GM23338 (cell line): Measurements from ENCODE around the gene TMEM33. TPM values are rescaled to one million over a fixed set of nuclear protein-coding genes. Genes with fewer than 3 reads are reported as not detected.

Experiments used
- ATAC-seq: fragments of 200-7000 bp; cut with Tn5 transposase; 3 replicates; pipeline ENCODE4 v1.9.1; 2020
- DNase-seq: peaks from one replicate; pipeline ENCODE4 v3.0.0-alpha.2; 2015; ENCODE audit warnings: low spot score
- H2AFZ ChIP-seq: fragments of 200-600 bp; sonication (generic); 2 replicates; pipeline ENCODE4 v1.8.0; 2016; ENCODE audit warnings: antibody characterized with exemption, mild to moderate bottlenecking, moderate library complexity
- H3F3A ChIP-seq: fragments of 200-600 bp; sonication (generic); replicated peaks from 2 replicates; pipeline ENCODE4 v1.8.0; 2017; ENCODE audit warnings: antibody characterized with exemption, mixed run types, low read depth
- H3K27ac ChIP-seq: fragments of 200-600 bp; sonication (generic); 2 replicates; pipeline ENCODE4 v1.6.1; 2016; ENCODE audit warnings: low read depth
- H3K27me3 ChIP-seq: fragments of 200-600 bp; sonication (generic); 2 replicates; pipeline ENCODE4 v1.8.0; 2016; ENCODE audit warnings: mild to moderate bottlenecking, mixed run types, moderate library complexity; ENCODE audit not compliant: insufficient read depth
- H3K36me3 ChIP-seq: fragments of 200-600 bp; sonication (generic); 2 replicates; pipeline ENCODE4 v1.8.0; 2016; ENCODE audit warnings: mild to moderate bottlenecking; ENCODE audit not compliant: insufficient read depth
- H3K4me1 ChIP-seq: fragments of 200-600 bp; sonication (generic); 2 replicates; pipeline ENCODE4 v1.8.0; 2016; ENCODE audit warnings: mild to moderate bottlenecking, moderate library complexity; ENCODE audit not compliant: insufficient read depth
- H3K4me2 ChIP-seq: fragments of 200-600 bp; sonication (generic); 2 replicates; pipeline ENCODE4 v1.7.1; 2017; ENCODE audit warnings: mixed run types
- H3K4me3 ChIP-seq: fragments of 200-600 bp; sonication (generic); 2 replicates; pipeline ENCODE4 v1.6.1; 2016; ENCODE audit warnings: mixed run types
- H3K79me2 ChIP-seq: fragments of 200-600 bp; sonication (generic); replicated peaks from 2 replicates; pipeline ENCODE4 v1.8.0; 2017; ENCODE audit warnings: mild to moderate bottlenecking; ENCODE audit not compliant: insufficient read depth
- H3K9me2 ChIP-seq: fragments of 200-600 bp; sonication (generic); 2 replicates; pipeline ENCODE4 v1.8.0; 2017; ENCODE audit not compliant: insufficient read depth
- H4K20me1 ChIP-seq: fragments of 200-600 bp; sonication (generic); replicated peaks from 2 replicates; pipeline ENCODE4 v1.8.0; 2017; ENCODE audit warnings: mild to moderate bottlenecking; ENCODE audit not compliant: insufficient read depth
- H3K27ac Mint-ChIP-seq: 2 replicates; pipeline ENCODE4 v1.8.0; 2020; ENCODE audit warnings: inconsistent platforms, mild to moderate bottlenecking, moderate library complexity, mixed read lengths
- H3K27me3 Mint-ChIP-seq: 3 replicates; pipeline ENCODE4 v1.8.0; 2022; ENCODE audit warnings: low read depth, mild to moderate bottlenecking, moderate library complexity, mixed read lengths, inconsistent platforms; ENCODE audit not compliant: insufficient read depth, poor library complexity
- H3K36me3 Mint-ChIP-seq: 3 replicates; pipeline ENCODE4 v1.8.0; 2021; ENCODE audit warnings: low read depth, mild to moderate bottlenecking, inconsistent platforms, moderate library complexity, mixed read lengths
- H3K4me1 Mint-ChIP-seq: 3 replicates; pipeline ENCODE4 v1.8.0; 2020; ENCODE audit warnings: mild to moderate bottlenecking, inconsistent platforms, mixed read lengths
- H3K4me3 Mint-ChIP-seq: 3 replicates; pipeline ENCODE4 v1.8.0; 2021; ENCODE audit warnings: moderate library complexity, mild to moderate bottlenecking, inconsistent platforms, mixed read lengths
- H3K9me3 Mint-ChIP-seq: 3 replicates; pipeline ENCODE4 v1.8.0; 2020; ENCODE audit warnings: moderate library complexity, mild to moderate bottlenecking, inconsistent platforms, mixed read lengths
- CREB1 ChIP-seq: fragments of 250-450 bp; sonication (Bioruptor Pico); IDR thresholded peaks from 2 replicates; pipeline ENCODE4 v1.5.0; 2020; ENCODE audit warnings: low read depth, mild to moderate bottlenecking, moderate library complexity
- EZH2 ChIP-seq: fragments of 200-600 bp; sonication (generic); IDR thresholded peaks from one replicate; pipeline ENCODE4 v1.8.0; 2017; ENCODE audit warnings: antibody characterized with exemption, mild to moderate bottlenecking, low read depth; ENCODE audit not compliant: unreplicated experiment
- EZH2phosphoT487 ChIP-seq: fragments of 200-600 bp; sonication (generic); IDR thresholded peaks from one replicate; pipeline ENCODE4 v1.8.1; 2018; ENCODE audit warnings: antibody characterized with exemption; ENCODE audit not compliant: unreplicated experiment
- JUNB ChIP-seq: IDR thresholded peaks from one replicate; pipeline ENCODE4 v1.6.1; 2016; ENCODE audit warnings: antibody characterized with exemption; ENCODE audit not compliant: unreplicated experiment
- NANOG ChIP-seq: IDR thresholded peaks from 2 replicates; pipeline ENCODE4 v1.6.1; 2016; ENCODE audit warnings: antibody characterized with exemption, borderline replicate concordance
- POLR2AphosphoS5 ChIP-seq: IDR thresholded peaks from 2 replicates; pipeline ENCODE4 v1.6.1; 2016; ENCODE audit warnings: antibody characterized with exemption, low read depth
- STAT1 ChIP-seq: IDR thresholded peaks from one replicate; pipeline ENCODE4 v1.6.1; 2016; ENCODE audit warnings: antibody characterized with exemption; ENCODE audit not compliant: unreplicated experiment
- ZNF114 ChIP-seq: fragments of 250-450 bp; sonication (Bioruptor Pico); IDR thresholded peaks from 2 replicates; pipeline ENCODE4 v1.5.0; 2020; ENCODE audit warnings: mild to moderate bottlenecking, moderate library complexity
- ZNF331 ChIP-seq: fragments of 250-450 bp; sonication (Bioruptor Pico); IDR thresholded peaks from 2 replicates; pipeline ENCODE4 v1.5.0; 2020; ENCODE audit warnings: low read depth, mild to moderate bottlenecking, moderate library complexity
- polyA plus RNA-seq: library from polyadenylated mRNA; unstranded; fragments of >200 nt; fragmentation: Nextera tagmentation; extraction: Ambion mirVana; gene quantifications from 2 replicates; pipeline ENCODE4 v1.2.1, GENCODE V29; 2016
- total RNA-seq: library from RNA; depleted of rRNA; stranded (reverse); fragments of >200 nt; shearing (Covaris generic); gene quantifications from 2 replicates; pipeline ENCODE4 v1.2.3, GENCODE V29; 2014
- TF ChIP-seq, protein P1 (sequence below), 2 experiments: fragments of 200-600 bp in 1 of 2; sonication (generic) in 1 of 2; conservative IDR thresholded peaks; 2 replicates each; pipeline versions ENCODE4 v1.5.1 to v1.6.1; 2016 to 2017; ENCODE audit warnings: antibody characterized with exemption in 2 of 2, low read depth in 2 of 2, mild to moderate bottlenecking in 2 of 2, moderate library complexity in 1 of 2
- TF ChIP-seq, protein P2 (sequence below): fragments of 250-450 bp; sonication (Bioruptor Pico); IDR thresholded peaks from 2 replicates; pipeline ENCODE4 v1.5.0; 2020; ENCODE audit warnings: mild to moderate bottlenecking, moderate library complexity
- TF ChIP-seq, protein P3 (sequence below): IDR thresholded peaks from one replicate; pipeline ENCODE4 v1.6.1; 2018; ENCODE audit warnings: antibody characterized with exemption; ENCODE audit not compliant: unreplicated experiment
- TF ChIP-seq, protein P4 (sequence below): IDR thresholded peaks from 2 replicates; pipeline ENCODE4 v1.6.1; 2016; ENCODE audit warnings: antibody characterized with exemption

Gene TMEM33
- total and polyA plus RNA-seq, 2 experiments from 2014 or later = 46.2 to 117 TPM

DNA sequence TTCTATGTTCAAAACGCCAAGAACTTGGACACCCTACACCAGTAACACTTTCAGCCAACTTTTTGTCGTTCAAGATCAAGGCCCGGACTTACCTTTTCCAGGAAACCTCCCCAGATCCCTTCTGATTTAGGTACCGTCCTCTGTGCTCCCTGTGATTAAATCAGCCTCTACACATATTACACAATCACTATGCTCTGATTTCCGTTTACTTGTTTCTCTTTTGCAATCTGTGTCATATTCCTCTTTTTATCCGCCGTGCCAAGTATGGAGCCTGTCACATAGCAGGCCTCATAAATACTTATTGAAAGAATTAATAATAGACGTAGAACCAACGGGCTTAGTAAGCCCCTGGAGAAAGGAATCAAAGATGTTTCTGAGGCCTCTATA, 722 bp upstream of the TMEM33 start:
- Mint-ChIP-seq H3K9me3 (no peaks in the 10 kb centered on the region), H3K27ac (no peak overlapping the region; the same call in 1 of the 2 replicates), H3K27me3 (peaks cover 6% of the 10 kb centered on the region), H3K4me3 (peak overlapping the region; percentile 98), H3K36me3 (peaks cover 28% of the 10 kb centered on the region), H3K4me1 (peaks cover 19% of the 10 kb centered on the region; the same call in 2 of the 3 replicates)
- H4K20me1 ChIP-seq = 0 out of 2 replicates have a peak, but pooled peaks cover 5% of the 10 kb centered on the region
- H2AFZ ChIP-seq = no peak overlapping the region
- H3K4me3 ChIP-seq = peak overlapping the region; percentile 92
- no peaks in the 10 kb centered on the region for H3K9me2 ChIP-seq
- no peaks in the 10 kb centered on the region for H3F3A ChIP-seq
- peak; percentile 5 for DNase-seq
- H3K27me3 ChIP-seq = no peaks in the 10 kb centered on the region
- no peak for ATAC-seq
- peaks cover 14% of the 10 kb centered on the region for H3K4me1 ChIP-seq
- peak overlapping the region; percentile 49; the same call in 1 of the 2 replicates for H3K4me2 ChIP-seq
- H3K36me3 ChIP-seq = peaks cover under 1% of the 10 kb centered on the region; the same call in 1 of the 2 replicates
- TF ChIP-seq, protein P1, sequence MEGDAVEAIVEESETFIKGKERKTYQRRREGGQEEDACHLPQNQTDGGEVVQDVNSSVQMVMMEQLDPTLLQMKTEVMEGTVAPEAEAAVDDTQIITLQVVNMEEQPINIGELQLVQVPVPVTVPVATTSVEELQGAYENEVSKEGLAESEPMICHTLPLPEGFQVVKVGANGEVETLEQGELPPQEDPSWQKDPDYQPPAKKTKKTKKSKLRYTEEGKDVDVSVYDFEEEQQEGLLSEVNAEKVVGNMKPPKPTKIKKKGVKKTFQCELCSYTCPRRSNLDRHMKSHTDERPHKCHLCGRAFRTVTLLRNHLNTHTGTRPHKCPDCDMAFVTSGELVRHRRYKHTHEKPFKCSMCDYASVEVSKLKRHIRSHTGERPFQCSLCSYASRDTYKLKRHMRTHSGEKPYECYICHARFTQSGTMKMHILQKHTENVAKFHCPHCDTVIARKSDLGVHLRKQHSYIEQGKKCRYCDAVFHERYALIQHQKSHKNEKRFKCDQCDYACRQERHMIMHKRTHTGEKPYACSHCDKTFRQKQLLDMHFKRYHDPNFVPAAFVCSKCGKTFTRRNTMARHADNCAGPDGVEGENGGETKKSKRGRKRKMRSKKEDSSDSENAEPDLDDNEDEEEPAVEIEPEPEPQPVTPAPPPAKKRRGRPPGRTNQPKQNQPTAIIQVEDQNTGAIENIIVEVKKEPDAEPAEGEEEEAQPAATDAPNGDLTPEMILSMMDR (conservative IDR thresholded peaks at IDR 0.05; ENCODE audit: low read depth in 2 of 2) = no peak
- TF ChIP-seq ZNF114 (CRISPR knock-in tag) (no peak), JUNB (no peak), NANOG (no peak), STAT1 (no peak), EZH2 (no peak), ZNF331 (CRISPR knock-in tag) (no peak), CREB1 (CRISPR knock-in tag) (no peak), EZH2phosphoT487 (no peak), POLR2AphosphoS5 (no peak)
- TF ChIP-seq, protein P2, sequence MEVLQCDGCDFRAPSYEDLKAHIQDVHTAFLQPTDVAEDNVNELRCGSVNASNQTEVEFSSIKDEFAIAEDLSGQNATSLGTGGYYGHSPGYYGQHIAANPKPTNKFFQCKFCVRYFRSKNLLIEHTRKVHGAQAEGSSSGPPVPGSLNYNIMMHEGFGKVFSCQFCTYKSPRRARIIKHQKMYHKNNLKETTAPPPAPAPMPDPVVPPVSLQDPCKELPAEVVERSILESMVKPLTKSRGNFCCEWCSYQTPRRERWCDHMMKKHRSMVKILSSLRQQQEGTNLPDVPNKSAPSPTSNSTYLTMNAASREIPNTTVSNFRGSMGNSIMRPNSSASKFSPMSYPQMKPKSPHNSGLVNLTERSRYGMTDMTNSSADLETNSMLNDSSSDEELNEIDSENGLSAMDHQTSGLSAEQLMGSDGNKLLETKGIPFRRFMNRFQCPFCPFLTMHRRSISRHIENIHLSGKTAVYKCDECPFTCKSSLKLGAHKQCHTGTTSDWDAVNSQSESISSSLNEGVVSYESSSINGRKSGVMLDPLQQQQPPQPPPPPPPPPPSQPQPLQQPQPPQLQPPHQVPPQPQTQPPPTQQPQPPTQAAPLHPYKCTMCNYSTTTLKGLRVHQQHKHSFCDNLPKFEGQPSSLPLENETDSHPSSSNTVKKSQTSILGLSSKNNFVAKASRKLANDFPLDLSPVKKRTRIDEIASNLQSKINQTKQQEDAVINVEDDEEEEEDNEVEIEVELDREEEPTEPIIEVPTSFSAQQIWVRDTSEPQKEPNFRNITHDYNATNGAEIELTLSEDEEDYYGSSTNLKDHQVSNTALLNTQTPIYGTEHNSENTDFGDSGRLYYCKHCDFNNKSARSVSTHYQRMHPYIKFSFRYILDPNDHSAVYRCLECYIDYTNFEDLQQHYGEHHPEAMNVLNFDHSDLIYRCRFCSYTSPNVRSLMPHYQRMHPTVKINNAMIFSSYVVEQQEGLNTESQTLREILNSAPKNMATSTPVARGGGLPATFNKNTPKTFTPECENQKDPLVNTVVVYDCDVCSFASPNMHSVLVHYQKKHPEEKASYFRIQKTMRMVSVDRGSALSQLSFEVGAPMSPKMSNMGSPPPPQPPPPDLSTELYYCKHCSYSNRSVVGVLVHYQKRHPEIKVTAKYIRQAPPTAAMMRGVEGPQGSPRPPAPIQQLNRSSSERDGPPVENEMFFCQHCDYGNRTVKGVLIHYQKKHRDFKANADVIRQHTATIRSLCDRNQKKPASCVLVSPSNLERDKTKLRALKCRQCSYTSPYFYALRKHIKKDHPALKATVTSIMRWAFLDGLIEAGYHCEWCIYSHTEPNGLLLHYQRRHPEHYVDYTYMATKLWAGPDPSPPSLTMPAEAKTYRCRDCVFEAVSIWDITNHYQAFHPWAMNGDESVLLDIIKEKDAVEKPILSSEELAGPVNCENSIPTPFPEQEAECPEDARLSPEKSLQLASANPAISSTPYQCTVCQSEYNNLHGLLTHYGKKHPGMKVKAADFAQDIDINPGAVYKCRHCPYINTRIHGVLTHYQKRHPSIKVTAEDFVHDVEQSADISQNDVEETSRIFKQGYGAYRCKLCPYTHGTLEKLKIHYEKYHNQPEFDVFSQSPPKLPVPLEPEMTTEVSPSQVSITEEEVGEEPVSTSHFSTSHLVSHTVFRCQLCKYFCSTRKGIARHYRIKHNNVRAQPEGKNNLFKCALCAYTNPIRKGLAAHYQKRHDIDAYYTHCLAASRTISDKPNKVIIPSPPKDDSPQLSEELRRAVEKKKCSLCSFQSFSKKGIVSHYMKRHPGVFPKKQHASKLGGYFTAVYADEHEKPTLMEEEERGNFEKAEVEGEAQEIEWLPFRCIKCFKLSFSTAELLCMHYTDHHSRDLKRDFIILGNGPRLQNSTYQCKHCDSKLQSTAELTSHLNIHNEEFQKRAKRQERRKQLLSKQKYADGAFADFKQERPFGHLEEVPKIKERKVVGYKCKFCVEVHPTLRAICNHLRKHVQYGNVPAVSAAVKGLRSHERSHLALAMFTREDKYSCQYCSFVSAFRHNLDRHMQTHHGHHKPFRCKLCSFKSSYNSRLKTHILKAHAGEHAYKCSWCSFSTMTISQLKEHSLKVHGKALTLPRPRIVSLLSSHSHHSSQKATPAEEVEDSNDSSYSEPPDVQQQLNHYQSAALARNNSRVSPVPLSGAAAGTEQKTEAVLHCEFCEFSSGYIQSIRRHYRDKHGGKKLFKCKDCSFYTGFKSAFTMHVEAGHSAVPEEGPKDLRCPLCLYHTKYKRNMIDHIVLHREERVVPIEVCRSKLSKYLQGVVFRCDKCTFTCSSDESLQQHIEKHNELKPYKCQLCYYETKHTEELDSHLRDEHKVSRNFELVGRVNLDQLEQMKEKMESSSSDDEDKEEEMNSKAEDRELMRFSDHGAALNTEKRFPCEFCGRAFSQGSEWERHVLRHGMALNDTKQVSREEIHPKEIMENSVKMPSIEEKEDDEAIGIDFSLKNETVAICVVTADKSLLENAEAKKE (CRISPR knock-in tag) = no peak
- TF ChIP-seq, protein P3, sequence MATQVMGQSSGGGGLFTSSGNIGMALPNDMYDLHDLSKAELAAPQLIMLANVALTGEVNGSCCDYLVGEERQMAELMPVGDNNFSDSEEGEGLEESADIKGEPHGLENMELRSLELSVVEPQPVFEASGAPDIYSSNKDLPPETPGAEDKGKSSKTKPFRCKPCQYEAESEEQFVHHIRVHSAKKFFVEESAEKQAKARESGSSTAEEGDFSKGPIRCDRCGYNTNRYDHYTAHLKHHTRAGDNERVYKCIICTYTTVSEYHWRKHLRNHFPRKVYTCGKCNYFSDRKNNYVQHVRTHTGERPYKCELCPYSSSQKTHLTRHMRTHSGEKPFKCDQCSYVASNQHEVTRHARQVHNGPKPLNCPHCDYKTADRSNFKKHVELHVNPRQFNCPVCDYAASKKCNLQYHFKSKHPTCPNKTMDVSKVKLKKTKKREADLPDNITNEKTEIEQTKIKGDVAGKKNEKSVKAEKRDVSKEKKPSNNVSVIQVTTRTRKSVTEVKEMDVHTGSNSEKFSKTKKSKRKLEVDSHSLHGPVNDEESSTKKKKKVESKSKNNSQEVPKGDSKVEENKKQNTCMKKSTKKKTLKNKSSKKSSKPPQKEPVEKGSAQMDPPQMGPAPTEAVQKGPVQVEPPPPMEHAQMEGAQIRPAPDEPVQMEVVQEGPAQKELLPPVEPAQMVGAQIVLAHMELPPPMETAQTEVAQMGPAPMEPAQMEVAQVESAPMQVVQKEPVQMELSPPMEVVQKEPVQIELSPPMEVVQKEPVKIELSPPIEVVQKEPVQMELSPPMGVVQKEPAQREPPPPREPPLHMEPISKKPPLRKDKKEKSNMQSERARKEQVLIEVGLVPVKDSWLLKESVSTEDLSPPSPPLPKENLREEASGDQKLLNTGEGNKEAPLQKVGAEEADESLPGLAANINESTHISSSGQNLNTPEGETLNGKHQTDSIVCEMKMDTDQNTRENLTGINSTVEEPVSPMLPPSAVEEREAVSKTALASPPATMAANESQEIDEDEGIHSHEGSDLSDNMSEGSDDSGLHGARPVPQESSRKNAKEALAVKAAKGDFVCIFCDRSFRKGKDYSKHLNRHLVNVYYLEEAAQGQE = no peak
- TF ChIP-seq, protein P4, sequence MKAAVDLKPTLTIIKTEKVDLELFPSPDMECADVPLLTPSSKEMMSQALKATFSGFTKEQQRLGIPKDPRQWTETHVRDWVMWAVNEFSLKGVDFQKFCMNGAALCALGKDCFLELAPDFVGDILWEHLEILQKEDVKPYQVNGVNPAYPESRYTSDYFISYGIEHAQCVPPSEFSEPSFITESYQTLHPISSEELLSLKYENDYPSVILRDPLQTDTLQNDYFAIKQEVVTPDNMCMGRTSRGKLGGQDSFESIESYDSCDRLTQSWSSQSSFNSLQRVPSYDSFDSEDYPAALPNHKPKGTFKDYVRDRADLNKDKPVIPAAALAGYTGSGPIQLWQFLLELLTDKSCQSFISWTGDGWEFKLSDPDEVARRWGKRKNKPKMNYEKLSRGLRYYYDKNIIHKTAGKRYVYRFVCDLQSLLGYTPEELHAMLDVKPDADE = no peak
- no peak overlapping the region for H3K27ac ChIP-seq
- H3K79me2 ChIP-seq = peaks cover 41% of the 10 kb centered on the region
